ELR (cell line): ENCODE measurements around the gene PALD1.
"Not testable (repeated sequence)": the region's sequence is repeated elsewhere in the genome, so short reads cannot be mapped to it uniquely, and the experiment has no call there.

Source experiments
- DNase-seq: peaks from one replicate; pipeline ENCODE4 v3.0.0-alpha.2; 2015; ENCODE audit warnings: low read depth

PALD1 gene

DNA sequence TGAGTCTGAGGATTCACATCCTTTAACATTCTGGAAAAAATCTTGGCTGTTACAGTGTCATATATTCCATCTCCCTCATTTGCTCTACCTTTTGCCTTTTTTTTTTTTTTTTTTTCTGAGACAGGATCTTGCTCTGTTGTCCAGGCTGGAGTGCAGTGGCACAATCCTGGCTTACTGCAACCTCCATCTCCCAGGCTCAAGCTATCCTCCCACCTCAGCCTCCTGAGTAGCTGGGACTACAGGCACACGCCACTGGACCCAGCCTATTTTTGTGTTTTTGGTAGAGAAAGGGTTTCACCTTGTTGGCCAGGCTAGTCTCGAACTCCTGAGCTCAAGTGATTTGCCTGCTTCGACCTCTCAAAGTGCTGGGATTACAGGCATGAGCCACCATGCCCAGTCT, 135.8 kb downstream of the PALD1 start:
- DNase-seq = not testable (repeated sequence)

DNA sequence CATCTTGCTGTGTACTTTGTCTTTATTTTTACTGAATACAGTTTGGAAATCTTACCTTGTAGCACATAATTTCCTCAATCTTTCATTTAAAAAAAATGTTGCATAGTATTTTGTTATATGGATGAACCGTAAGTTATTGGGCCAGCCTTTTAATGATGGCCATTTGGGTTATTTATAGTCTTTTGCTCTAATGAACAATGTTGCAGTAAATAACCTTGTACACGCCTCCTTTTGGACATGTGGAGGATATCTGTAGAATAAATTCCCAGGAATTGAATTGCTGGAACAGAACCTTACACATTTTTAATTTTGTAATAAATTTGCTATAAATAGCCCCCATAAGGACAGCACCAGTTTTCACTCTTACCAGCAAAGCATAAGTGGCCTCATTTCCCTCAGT, 136.6 kb downstream of the PALD1 start:
- DNase-seq = no peak

DNA sequence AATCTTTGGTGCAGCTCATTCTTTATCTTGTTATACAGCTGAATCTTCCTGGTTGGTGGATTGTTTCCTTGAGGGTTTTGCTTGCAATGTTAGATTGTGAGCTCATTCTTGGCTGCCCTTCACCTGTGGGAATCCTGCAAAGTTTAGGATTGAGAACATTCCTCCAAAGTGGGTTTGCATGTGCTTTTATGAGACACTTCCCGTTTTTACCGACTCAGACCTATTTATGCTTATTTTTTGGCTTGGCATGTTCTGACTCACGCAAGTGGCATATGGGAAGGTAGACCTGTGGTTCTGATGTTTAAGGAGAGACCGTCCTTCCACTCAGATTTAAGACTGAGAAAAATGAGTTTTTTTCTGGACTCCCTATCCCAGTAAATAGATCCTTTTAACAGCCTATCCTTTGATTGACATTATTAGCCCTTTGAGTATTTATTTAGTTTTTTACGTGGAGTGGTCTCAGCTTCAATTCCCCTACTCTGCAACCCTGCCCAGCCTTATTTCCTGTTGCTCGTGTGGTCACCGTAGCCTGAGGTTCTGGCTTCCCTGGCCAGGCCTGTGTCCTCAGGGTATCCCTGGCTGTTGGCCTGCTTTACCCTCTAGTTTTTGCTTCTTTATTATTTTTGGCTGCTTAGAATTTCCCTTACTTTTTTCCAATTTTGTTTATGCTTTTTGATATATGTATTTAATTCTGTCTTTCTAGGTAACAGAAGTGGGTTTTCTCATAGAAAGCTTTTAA, 137.4 kb downstream of the PALD1 start:
- peak; percentile 36 for DNase-seq

DNA sequence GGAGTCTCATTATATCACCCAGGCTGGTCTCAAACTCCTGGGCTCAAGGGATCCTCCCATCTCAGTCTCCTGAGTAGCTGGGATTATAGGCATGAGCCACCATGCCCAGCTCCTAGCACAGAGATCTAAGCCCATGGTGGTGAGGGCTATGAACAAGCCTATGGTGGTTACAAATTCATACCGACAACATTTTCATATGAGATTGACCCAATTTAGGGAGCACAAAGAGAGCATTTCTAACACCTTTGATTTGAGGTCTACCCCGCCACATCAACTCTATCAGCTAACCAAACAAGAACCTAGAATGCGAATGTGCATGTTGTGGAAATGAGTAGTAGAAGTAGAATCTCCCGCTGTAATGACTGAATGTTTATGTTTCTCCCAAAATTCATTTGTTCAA, 138.2 kb downstream of the PALD1 start:
- DNase-seq = no peak
